ENCODE data around the gene STAT5A.
"Not testable (repeated sequence)": the region's sequence is repeated elsewhere in the genome, so short reads cannot be mapped to it uniquely, and the experiment has no call there.

STAT5A gene

DNA sequence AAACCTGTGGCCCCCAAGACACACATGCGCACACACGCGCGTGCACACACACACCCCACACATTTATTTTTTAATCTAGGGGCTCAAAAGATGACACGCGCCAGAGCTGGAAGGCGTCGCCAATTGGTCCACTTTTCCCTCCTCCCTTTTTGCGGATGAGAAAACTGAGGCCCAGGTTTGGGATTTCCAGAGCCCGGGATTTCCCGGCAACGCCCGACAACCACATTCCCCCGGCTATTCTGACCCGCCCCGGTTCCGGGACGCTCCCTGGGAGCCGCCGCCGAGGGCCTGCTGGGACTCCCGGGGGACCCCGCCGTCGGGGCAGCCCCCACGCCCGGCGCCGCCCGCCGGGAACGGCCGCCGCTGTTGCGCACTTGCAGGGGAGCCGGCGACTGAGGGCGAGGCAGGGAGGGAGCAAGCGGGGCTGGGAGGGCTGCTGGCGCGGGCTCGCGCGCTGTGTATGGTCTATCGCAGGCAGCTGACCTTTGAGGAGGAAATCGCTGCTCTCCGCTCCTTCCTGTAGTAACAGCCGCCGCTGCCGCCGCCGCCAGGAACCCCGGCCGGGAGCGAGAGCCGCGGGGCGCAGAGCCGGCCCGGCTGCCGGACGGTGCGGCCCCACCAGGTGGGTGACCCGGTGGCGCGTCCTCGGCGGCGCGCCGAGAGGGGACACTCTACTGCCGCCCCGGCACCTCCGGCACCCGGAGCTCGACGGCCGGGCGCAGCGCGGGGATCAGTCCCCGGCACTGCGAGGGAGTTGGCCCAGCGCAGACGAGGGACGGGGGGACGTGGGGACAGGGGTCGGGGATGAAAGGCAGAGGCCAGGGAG lies at the start of gene STAT5A:
Gene STAT5A (plus strand): TSS at position 522 of the 826 bp plus-strand sequence. CDS start 914 bp downstream, outside the sequence.
- H3K4me3 ChIP-seq (ENCODE audit: insufficient read length, low read depth) = peak within 1 kb of the TSS; percentile 54
- DNase-seq (ENCODE audit: low read depth, low spot score) = peak; percentile 47
- peak within 1 kb of the TSS; percentile 79 for H3K9ac ChIP-seq (ENCODE audit: insufficient read length, low read depth)
- H3K9me3 ChIP-seq (ENCODE audit: insufficient read depth, low read length) = no peaks in the 10 kb centered on the region
- TF ChIP-seq YY1 (IDR thresholded peaks at IDR 0.05; ENCODE audit: insufficient read depth, insufficient read length) = no peak
- no peak for TF ChIP-seq ZNF274 (IDR thresholded peaks at IDR 0.05; ENCODE audit: low read depth, low read length)
- no peak for TF ChIP-seq SUZ12 (IDR thresholded peaks at IDR 0.05; ENCODE audit: extremely low read depth, insufficient read depth, insufficient read length)
- peaks cover 21% of the 10 kb centered on the region for H3K4me1 ChIP-seq (ENCODE audit: insufficient read depth, insufficient read length)
- H3K27me3 ChIP-seq (ENCODE audit: insufficient read depth, insufficient read length) = peaks cover 28% of the 10 kb centered on the region
- no peaks in the 10 kb centered on the region for H3K36me3 ChIP-seq (ENCODE audit: insufficient read depth, insufficient read length, low read length)

DNA sequence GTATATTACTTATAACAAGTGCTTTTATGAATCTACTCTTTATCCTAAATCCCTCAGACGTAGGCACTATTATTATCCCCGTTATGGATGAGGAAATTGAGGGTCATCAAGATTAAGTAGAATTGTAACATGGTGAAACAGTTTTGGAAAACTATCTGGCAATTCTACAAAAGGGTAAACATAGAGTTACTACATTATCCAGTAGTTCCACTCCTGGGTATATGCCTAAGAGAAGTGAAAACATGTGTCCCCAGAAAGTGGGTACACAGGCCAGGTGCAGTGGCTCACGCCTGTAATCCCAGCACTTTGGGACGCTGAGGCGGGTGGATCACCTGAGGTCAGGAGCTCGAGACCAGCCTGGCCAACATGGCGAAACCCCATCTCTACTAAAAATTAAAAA lies 48.7 kb upstream of the STAT5A start:
- not testable (repeated sequence) for H3K36me3 ChIP-seq (ENCODE audit: insufficient read depth, insufficient read length, low read length); H3K4me1 ChIP-seq (ENCODE audit: insufficient read depth, insufficient read length); H3K9ac ChIP-seq (ENCODE audit: insufficient read length, low read depth); H3K9me3 ChIP-seq (ENCODE audit: insufficient read depth, low read length); DNase-seq (ENCODE audit: low read depth, low spot score); H3K4me3 ChIP-seq (ENCODE audit: insufficient read length, low read depth); H3K27me3 ChIP-seq (ENCODE audit: insufficient read depth, insufficient read length)

DNA sequence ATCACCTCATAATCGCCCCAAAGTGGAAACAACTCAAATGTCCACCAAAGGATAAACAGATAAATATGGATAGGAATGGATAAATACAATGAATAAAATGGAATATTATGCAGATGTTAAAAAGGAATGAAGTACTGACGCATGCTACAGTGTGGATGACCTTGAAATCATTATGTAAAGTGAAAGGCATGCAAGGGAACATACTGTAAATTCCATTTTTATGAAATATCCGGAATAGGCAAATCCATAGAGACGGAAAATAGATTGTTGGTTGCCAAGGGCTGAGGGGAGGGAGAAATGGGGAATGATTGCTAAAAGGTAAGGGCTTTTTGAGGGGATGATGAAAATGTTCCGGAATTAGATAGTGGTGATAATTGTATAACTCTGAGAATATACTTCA lies 48.1 kb upstream of the STAT5A start:
- peaks cover 2% of the 10 kb centered on the region for H3K4me1 ChIP-seq (ENCODE audit: insufficient read depth, insufficient read length)
- H3K9ac ChIP-seq (ENCODE audit: insufficient read length, low read depth) = no peak overlapping the region
- no peaks in the 10 kb centered on the region for H3K9me3 ChIP-seq (ENCODE audit: insufficient read depth, low read length)
- no peak overlapping the region for H3K4me3 ChIP-seq (ENCODE audit: insufficient read length, low read depth)
- TF ChIP-seq SUZ12 (IDR thresholded peaks at IDR 0.05; ENCODE audit: extremely low read depth, insufficient read depth, insufficient read length) (no peak), ZNF274 (IDR thresholded peaks at IDR 0.05; ENCODE audit: low read depth, low read length) (no peak), YY1 (IDR thresholded peaks at IDR 0.05; ENCODE audit: insufficient read depth, insufficient read length) (no peak)
- DNase-seq (ENCODE audit: low read depth, low spot score) = no peak
- H3K27me3 ChIP-seq (ENCODE audit: insufficient read depth, insufficient read length) = no peaks in the 10 kb centered on the region
- no peaks in the 10 kb centered on the region for H3K36me3 ChIP-seq (ENCODE audit: insufficient read depth, insufficient read length, low read length)

DNA sequence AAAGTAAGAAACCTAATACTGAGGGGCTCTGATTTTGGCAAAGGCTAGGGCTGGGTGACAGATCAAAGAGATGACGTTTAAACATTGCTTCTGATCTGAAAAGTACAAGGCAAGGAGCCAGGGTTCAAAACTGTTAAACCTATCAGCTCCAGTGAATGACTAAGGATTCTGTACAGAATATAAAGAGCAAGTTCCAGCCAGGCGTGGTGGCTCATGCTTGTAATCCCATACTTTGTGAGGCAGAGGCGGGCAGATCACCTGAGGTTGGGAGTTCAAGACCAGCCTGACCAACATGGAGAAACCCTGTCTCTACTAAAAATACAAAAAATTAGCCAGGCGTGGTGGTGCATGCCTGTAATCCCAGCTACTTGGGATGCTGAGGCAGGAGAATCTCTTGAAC lies 47.4 kb upstream of the STAT5A start:
- H3K27me3 ChIP-seq (ENCODE audit: insufficient read depth, insufficient read length); DNase-seq (ENCODE audit: low read depth, low spot score); H3K9me3 ChIP-seq (ENCODE audit: insufficient read depth, low read length); H3K4me3 ChIP-seq (ENCODE audit: insufficient read length, low read depth); H3K36me3 ChIP-seq (ENCODE audit: insufficient read depth, insufficient read length, low read length); H3K9ac ChIP-seq (ENCODE audit: insufficient read length, low read depth); H3K4me1 ChIP-seq (ENCODE audit: insufficient read depth, insufficient read length): not testable (repeated sequence)

DNA sequence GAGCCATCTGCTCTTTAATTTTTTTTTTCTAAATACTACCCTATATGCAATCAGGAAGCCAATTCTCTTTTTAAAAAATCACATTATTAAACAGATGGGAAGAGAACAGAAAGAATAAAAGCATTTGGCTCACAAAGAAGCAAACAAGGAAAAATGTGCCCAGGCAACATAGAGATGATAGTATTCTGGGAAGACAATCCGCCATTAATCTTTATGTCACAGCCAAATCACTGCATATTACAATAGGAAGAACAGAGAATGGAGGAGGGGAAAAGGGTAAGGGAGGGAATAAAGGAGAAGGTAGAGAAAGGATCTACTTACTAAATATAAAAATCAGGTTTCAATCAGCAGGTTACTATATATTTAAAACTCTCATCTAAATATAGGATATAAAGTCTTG lies 46.4 kb upstream of the STAT5A start:
- H3K9me3 ChIP-seq (ENCODE audit: insufficient read depth, low read length) = no peaks in the 10 kb centered on the region
- no peak for DNase-seq (ENCODE audit: low read depth, low spot score)
- no peak overlapping the region for H3K9ac ChIP-seq (ENCODE audit: insufficient read length, low read depth)
- TF ChIP-seq SUZ12 (IDR thresholded peaks at IDR 0.05; ENCODE audit: extremely low read depth, insufficient read depth, insufficient read length) (no peak), ZNF274 (IDR thresholded peaks at IDR 0.05; ENCODE audit: low read depth, low read length) (no peak), YY1 (IDR thresholded peaks at IDR 0.05; ENCODE audit: insufficient read depth, insufficient read length) (no peak)
- no peaks in the 10 kb centered on the region for H3K36me3 ChIP-seq (ENCODE audit: insufficient read depth, insufficient read length, low read length)
- H3K27me3 ChIP-seq (ENCODE audit: insufficient read depth, insufficient read length) = no peaks in the 10 kb centered on the region
- peaks cover 2% of the 10 kb centered on the region for H3K4me1 ChIP-seq (ENCODE audit: insufficient read depth, insufficient read length)
- H3K4me3 ChIP-seq (ENCODE audit: insufficient read length, low read depth) = no peak overlapping the region

DNA sequence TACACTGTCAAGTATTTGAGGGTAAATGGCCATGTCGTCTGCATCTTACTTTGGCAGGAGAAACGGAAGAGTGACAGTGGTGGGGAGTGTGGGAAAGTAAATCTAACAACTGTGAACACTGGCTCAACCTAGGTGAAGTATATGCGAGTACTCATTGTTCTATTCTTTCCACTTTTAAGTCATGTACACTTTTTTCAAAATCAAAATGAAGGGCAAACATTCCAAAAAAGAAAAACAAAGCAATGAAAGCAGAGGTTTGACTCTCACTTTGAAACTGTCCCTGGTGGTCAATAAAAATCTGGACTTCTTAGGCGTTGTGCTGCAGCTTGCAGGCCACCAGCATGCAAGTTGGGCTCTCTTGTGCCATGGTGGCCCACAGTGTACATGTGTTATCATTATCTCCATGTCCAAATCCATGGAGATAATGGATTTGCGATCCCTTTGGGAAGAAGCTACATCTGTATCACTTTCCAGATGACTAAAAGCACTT lies 44.8 kb upstream of the STAT5A start:
- Histone ChIP-seq H3K9me3 (ENCODE audit: insufficient read depth, low read length) (peaks cover 5% of the 10 kb centered on the region; the same call in 1 of the 2 replicates), H3K36me3 (ENCODE audit: insufficient read depth, insufficient read length, low read length) (no peaks in the 10 kb centered on the region), H3K4me1 (ENCODE audit: insufficient read depth, insufficient read length) (peaks cover 4% of the 10 kb centered on the region), H3K9ac (ENCODE audit: insufficient read length, low read depth) (no peak overlapping the region), H3K27me3 (ENCODE audit: insufficient read depth, insufficient read length) (no peaks in the 10 kb centered on the region), H3K4me3 (ENCODE audit: insufficient read length, low read depth) (no peak overlapping the region)
- TF ChIP-seq SUZ12 (IDR thresholded peaks at IDR 0.05; ENCODE audit: extremely low read depth, insufficient read depth, insufficient read length) (no peak), ZNF274 (IDR thresholded peaks at IDR 0.05; ENCODE audit: low read depth, low read length) (no peak), YY1 (IDR thresholded peaks at IDR 0.05; ENCODE audit: insufficient read depth, insufficient read length) (no peak)
- DNase-seq (ENCODE audit: low read depth, low spot score) = no peak

DNA sequence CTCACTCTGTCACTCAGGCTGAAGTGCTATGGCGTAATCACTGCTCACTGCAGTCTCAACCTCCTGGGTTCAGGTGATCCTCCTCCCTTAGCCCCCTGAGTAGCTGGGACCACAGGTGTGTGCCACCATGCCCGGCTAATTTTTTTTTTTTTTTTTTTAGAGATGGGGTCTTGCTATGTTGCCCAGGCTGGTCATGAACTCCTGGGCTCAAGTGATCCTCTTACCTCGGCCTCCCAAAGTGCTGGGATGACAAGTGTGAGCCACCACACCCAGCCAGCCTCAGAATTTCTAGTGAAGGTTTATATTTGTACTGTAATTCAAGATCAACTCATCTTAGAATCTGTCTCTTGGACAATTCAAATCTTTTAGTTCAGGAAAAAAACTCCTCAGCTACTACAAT lies 44.2 kb upstream of the STAT5A start:
- not testable (repeated sequence) for H3K9ac ChIP-seq (ENCODE audit: insufficient read length, low read depth); H3K4me1 ChIP-seq (ENCODE audit: insufficient read depth, insufficient read length); H3K9me3 ChIP-seq (ENCODE audit: insufficient read depth, low read length); DNase-seq (ENCODE audit: low read depth, low spot score); H3K4me3 ChIP-seq (ENCODE audit: insufficient read length, low read depth); H3K27me3 ChIP-seq (ENCODE audit: insufficient read depth, insufficient read length); H3K36me3 ChIP-seq (ENCODE audit: insufficient read depth, insufficient read length, low read length)

DNA sequence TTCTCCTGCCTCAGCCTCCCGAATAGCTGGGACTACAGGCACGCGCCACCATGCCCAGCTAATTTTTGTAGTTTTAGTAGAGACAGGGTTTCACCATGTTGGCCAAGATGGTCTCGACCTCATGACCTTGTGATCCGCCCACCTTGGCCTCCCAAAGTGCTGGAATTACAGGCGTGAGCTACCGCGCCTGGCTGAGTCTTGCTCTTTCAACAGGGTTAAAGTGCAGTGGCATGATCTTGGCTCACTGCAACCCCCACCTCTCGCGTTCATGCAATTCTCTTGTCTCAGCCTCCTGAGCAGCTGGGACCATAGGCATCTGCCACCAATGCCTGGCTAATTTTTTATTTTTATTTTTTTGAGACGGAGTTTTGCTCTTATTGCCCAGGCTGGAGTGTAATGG lies 43.1 kb upstream of the STAT5A start:
- not testable (repeated sequence) for H3K36me3 ChIP-seq (ENCODE audit: insufficient read depth, insufficient read length, low read length); DNase-seq (ENCODE audit: low read depth, low spot score)

More for the DNA sequence above, 43.1 kb upstream of the STAT5A start:
- H3K9ac ChIP-seq (ENCODE audit: insufficient read length, low read depth); H3K9me3 ChIP-seq (ENCODE audit: insufficient read depth, low read length); H3K4me1 ChIP-seq (ENCODE audit: insufficient read depth, insufficient read length); H3K4me3 ChIP-seq (ENCODE audit: insufficient read length, low read depth); H3K27me3 ChIP-seq (ENCODE audit: insufficient read depth, insufficient read length): not testable (repeated sequence)
